Epidermal melanocyte (primary cell): ENCODE results near the gene CALCOCO2.
"Not testable (repeated sequence)": the region's sequence is repeated elsewhere in the genome, so short reads cannot be mapped to it uniquely, and the experiment has no call there.

Source experiments
- DNase-seq: peaks from one replicate; pipeline ENCODE4 v3.0.0; 2011; ENCODE audit warnings: low spot score; ENCODE audit not compliant: insufficient read length

The CALCOCO2 gene

GRCh38 chr17:48872409-48872808 lies 41.6 kb downstream of the CALCOCO2 start:
- DNase-seq: not testable (repeated sequence)

DNA sequence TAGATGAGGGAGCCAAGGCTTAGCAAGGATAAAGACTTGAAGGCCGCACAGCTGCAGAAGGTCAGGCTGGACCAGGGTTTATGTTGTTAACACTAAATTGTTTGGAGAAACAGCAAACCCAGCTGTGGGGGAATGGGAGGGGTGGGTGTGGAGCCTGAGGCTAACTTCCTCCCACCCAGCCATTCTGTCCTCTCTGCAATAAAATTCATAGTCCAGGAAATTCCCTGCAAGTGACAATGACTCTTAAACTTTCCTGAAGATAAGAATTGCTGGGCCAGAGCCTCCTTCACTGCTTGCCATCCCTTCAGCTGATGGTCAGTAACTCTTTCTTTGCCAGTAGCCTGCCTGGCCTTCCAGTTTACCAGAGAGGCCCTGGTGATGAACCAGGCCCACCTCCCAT lies 42.4 kb downstream of the CALCOCO2 start:
- DNase-seq: no peak

GRCh38 chr17:48873696-48874443 lies 43.0 kb downstream of the CALCOCO2 start:
- DNase-seq: no peak

DNA sequence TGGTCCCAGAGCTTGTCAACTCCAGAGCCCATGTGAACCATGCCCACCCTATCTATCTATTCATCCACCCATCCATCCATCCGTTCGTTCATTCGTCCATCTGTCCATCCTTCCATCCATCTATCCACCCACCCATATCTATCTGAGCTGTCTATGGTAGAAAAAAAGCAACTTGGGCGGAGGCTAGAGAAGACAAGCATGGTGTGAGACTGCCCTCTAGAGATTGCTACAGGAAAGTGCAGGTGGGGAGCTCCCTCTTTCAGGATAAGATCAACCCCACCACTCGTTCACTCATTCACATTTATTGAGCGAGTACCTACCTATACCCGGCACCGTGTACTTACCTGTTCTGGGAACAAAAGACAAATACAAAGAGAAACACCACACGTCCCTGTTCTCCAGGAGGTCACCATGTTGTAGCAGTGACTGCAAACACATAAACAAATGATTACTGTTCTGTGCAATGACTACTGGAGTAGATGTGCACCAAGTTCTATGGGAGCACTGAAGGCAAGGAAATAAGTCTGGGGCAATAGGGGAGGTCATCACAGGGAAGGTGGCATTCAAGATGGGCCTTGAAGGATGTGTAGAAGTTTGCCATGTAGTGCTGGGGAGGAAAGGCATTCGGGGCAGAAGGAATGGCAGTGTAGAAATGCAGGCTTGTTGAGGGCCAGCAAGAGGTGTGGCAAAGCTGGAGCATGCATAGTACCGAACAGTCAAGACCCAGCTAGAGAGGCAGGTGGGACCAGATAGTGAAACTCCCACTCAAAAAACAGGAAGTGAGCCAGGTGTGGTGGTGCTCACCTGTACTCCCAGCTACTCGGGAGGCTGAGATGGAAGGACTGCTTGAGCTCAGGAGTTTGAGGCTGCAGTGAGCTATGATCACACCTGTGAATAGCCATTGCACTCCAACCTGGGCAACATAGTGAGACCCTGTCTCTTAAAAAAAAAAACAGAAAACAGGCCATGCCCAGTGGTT lies 48.4 kb downstream of the CALCOCO2 start:
- DNase-seq: peak; percentile 85

- no peak for DNase-seq
Observed at GRCh38 chr17:48882272-48882671, 51.4 kb downstream of the CALCOCO2 start.

- no peak for DNase-seq
Observed at GRCh38 chr17:48883171-48883570, 52.3 kb downstream of the CALCOCO2 start.

GRCh38 chr17:48890086-48890485 lies 59.3 kb downstream of the CALCOCO2 start:
- DNase-seq: no peak

DNA sequence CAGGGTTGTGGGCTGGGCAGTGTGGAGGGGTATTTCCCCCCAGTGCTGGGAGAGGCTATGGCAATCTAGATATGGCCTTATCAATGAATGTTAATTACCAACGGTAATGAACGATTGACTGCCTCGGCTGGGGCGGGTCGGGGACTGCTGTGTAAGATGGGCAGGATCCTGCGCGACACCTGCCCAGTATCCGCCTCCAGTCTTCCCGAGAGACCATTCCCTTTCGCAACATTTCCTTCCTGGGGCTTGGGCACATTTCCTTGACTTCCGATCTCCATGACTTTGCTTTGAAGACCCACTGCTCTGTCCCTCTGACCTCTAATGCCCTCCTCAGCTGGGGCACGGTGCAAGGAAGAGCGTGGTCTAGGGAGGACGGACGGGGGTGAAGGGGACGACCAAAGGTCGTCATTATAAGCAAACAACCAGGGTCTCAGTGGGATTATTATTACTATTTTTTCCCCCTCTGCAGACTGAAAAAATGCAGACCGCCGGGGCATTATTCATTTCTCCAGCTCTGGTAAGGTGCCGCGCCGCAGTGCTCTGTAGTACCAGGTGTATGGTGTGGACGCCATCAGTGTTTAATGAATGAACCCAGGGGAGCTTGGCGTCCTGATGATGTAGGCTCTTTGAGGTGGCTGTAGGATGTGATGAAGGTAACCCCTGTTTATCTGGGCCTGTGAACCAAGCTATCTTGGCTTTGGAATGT lies 62.3 kb downstream of the CALCOCO2 start:
- DNase-seq: no peak

GRCh38 chr17:48893646-48894508 lies 63.0 kb downstream of the CALCOCO2 start:
- DNase-seq: no peak

GRCh38 chr17:48894886-48895285 lies 64.1 kb downstream of the CALCOCO2 start:
- DNase-seq: no peak

DNA sequence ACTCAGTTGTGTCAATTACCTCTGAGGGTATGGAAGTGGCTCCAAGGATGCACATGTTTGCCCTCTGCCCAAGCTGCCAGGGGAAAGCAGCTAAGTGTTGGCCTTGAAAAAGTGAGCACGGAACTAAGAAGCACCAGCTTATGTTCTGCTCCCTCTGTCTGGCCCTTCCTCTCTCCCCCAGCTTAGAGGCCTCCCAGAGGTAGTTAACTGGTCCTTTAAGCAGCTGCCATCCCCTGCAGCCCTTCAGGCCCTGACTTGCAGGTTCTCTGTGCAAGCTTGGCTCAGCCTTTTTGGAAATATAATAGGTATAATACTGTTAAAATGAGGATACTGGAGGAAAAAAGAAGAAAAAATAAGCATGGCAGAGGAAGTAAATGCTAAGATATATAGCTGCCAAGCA lies 70.4 kb downstream of the CALCOCO2 start:
- DNase-seq: no peak

GRCh38 chr17:48903401-48903800 lies 72.6 kb downstream of the CALCOCO2 start:
- no peak for DNase-seq

GRCh38 chr17:48904428-48904827 lies 73.6 kb downstream of the CALCOCO2 start:
- DNase-seq: no peak

GRCh38 chr17:48905987-48906515 lies 75.2 kb downstream of the CALCOCO2 start:
- DNase-seq: no peak

DNA sequence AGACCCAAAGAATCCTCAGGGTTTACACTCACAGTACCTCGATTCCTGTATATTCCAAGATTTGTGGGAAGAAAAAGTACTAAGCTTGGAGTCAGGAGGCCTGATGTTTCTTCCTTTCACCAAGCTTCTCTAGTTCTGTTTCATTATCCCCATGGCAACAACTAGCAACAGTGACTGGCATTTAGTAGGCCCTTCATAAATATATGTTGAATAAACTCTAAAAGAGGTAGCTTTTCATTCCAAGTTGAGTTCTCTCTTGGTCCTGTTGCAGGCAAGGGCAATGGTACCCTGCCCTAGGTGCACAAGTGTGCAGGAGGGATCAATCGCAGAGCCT lies 76.8 kb downstream of the CALCOCO2 start:
- peak; percentile 46 for DNase-seq

- peak; percentile 98 for DNase-seq
Observed at GRCh38 chr17:48908047-48908843, 77.4 kb downstream of the CALCOCO2 start, which contains the start of gene UBE2Z. TSS of gene UBE2Z (plus strand) at chr17:48908407. CDS start at chr17:48908504, 97 bp downstream.

- peak; percentile 75 for DNase-seq
Observed at GRCh38 chr17:48908853-48909394, 78.1 kb downstream of the CALCOCO2 start.

DNA sequence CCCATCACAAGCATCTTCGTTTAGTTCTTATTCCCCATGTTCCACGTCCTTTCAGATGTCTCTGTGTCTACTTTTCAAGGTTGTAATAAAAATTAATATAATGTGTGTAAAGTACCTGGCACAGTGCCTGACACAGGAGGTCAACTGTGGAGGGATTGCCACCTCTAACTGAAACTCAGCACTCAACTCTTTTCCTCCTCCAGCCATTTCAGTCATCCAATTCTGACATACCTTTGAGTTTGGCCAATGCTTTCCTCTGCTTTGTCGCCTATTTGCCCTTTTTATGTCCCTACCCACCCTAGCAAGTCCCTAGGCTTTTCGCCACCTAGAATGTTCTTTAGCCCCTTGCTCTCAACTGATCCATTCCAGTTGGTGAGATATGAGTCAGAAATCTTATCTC lies 78.9 kb downstream of the CALCOCO2 start:
- no peak for DNase-seq

DNA sequence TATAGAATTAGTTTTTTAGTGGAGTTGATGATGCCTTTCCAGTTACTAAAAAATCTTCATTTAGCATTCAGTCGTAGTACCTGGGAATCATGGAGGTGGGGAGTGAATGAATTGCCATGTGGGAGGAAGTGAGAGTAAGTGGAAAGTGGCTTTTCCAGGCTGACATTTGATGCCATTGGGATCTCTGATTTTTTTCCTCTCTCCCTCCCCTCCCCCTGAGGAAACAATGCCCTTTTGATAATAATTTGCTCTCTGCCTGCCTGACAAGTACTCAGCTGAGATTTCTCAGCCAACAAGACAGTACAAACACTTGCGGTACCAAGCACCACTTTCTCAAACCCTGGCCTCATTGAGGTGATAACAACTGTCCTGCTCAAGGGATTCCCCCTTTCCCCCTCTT lies 79.5 kb downstream of the CALCOCO2 start:
- DNase-seq: no peak
